ENCODE measurements around the gene MTMR2.

Gene MTMR2

DNA sequence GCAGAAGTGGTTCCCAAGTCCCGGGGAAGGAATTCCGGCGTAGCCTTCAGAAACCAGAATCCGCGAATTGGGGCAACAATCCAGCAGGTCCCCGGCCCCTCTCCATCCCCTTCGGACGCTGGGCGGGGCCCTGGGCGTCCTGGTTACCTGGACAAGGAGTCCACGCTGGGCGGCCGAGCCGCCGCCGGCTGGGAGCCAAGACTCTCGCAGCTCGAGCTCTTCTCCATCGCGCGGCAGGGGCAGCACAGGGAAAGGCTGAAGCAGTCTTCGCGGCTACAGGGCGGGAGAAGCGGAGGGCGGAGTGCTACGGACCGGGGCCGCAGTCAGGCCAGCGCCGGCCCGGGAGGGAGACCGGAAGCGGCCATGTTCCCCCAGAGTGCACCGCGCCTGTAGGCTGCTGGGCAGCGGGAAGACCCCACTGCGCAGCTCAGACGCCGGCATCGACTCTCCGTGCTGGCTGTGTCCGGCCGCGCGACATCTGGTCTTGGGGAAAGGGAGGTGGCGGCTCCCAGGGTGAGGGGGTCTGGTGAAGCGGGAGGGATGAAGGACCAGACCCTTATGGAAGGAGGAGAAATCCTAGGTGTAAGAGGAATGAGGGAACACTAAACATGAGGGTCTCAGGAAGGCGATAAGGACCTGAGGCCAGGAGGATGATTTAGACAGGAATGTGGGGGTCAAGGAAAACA lies at the start of gene MTMR2:
MTMR2 (minus strand) TSS at position 380 of the 686 bp plus-strand sequence; CDS start at position 227, 153 bp downstream.
- no peak for DNase-seq

DNA sequence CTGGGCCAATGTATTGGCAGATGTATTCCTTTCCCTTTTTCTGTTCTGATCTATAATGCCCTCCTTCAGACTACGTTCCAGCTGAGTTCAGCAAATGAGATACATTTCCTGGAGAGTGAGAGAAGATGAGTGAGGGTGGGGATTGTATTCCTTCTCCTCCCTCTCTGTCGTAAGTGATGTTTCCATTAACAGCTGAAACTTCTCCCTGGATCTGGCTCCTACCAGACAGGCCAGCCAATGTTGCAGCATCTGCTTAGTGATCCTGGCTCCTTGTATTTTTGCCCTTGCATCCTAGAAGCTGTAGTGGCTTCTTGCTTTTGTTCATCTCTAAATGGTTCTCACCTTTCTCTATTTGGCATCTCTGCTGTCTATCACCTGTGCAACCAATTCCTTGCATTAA lies 48.2 kb upstream of the MTMR2 start:
- DNase-seq, result no peak

DNA sequence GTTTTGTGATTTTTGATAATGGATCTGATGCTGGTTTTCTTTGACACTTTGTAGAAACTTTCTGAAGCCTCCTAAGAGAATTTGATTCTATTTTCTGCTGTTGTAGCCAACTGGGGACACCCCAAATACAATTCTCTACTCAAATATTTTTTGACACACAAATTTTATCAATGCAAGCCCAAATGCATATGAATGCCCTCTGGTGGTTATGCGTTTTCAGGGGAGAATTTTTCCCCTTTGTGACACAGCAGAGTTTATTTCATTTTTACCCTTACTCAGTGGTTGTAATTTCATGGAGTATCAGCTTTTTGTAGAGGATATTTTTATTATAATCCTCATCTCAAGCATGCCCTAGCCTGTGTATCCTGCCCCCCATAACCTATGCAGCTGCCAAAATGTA lies 44.7 kb upstream of the MTMR2 start:
- DNase-seq, result no peak

DNA sequence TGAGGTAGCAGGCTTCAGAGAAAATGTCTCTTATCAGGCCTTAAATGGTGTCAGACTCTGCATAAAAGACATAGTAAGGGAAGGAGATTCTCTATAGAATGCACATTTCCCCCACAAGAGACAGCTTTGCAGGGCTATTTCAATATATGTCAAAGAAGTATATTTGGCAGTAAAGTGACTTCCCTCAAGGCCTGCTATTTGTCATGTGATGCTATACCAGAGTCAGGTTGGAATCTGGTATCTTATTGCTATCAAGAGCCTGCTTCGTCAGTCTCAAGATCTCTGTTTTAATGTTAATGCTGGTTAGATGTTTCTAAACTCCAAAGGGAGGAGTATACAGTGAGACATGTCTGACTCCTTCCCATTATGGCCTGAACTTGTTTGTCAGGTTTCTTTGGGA lies 40.4 kb upstream of the MTMR2 start:
- DNase-seq, result no peak

DNA sequence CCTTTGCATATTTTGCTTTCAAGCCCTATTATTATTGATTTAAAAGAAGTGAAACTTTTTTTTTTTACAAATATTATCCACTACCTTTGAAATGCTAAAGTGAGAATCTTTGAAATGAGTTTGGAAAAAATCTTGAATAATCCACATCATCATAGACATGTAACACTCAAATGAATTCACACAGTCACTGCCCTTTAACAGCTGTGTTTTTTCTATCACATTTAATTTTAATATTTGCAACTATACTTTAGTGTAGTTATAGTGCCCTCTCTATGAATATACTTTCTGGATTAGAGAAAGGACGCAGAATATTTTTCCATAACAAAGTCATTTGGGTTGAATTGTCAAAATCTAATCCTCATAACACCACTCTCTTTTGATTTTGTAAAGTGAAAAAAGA lies 37.9 kb upstream of the MTMR2 start:
- no peak for DNase-seq

DNA sequence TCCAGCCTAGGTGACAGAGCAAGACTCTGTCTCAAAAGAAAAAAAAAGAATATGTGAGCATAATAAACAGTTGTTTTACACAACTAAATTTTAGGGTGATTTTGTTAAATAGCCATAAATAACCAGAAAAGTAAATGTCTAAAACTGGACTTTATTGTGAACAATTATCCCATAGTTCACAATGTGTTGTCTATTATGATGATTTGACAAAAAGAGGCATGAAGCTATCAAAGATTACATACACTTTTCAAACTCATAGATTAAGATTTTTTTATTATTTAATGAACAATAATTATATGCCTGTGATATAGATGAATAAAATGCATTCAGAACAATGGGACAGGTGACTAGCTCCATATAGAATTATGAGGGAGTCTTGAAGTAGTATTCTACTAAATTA lies 27.0 kb upstream of the MTMR2 start:
- no peak for DNase-seq

DNA sequence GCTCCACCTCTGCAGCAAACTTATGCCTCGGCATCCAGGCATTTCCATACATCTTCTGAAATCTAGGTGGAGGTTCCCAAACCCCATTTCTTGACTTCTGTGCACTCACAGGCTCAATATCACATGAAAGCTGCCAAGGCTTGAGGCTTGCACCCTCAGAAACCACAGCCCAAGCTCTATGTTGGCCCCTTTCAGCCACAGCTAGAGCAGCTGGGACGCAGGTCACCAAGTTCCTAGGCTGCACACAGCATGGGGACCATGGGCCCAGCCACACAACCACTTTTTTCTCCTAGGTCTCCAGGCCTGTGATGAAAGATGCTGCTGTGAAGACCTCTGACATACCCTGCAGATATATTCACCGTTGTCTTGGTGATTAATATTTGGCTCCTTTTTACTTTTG lies 24.7 kb upstream of the MTMR2 start:
- DNase-seq, result no peak

DNA sequence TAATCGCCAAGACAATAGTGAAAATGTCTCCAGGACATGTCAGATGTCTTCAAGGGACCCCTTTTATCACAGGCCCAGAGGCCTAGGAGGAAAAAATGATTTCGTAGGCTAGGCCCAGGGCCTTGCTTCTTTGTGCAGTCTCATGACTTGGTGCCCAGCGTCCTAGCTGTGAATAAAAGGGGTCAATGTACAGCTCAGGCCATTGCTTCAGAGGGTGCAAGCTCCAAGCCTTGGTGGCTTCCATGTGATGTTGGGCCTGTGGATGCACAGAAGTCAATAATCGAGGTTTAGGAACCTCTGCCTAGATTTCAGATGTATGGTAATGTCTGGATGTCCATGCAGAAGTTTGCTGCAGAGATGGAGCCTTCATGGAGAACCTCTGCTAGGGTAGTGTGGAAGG lies 20.7 kb upstream of the MTMR2 start:
- no peak for DNase-seq

DNA sequence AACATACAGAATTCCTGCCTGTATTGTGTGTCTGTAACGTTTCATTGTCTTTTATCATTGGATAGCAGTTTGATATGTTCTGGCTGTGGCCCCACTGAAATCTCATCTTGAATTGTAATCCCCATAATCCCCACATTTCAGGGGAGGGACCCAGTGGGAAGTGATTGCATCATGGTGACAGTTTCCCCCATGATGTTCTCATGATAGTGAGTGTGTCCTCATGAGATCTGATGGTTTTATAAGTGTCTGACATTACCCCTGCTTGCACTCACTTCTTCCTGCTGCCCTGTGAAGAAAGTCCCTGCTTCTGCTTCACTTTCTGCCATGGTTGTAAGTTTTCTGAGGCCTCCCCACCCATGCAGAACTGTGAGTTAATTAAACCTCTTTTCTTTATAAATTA lies 19.6 kb upstream of the MTMR2 start:
- DNase-seq, result no peak

DNA sequence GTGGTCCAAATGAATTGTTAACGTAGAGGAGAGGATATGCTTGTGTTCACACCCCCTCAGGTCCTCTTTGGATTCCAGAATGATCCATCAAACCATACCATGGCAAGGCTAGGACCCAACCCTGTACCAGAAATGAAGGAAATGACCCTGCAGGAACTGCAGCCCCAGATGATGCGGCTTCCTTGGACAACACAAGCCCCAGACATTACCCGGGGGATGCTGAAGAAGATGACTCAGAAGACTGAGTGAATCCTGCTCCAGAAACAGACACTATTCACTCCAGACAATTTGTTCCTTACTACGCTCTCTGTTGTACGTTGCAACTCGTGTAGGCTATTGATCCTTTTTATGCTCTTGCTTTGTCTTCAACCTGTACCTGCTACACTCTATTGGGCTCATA lies 15.2 kb upstream of the MTMR2 start:
- DNase-seq, result no peak

DNA sequence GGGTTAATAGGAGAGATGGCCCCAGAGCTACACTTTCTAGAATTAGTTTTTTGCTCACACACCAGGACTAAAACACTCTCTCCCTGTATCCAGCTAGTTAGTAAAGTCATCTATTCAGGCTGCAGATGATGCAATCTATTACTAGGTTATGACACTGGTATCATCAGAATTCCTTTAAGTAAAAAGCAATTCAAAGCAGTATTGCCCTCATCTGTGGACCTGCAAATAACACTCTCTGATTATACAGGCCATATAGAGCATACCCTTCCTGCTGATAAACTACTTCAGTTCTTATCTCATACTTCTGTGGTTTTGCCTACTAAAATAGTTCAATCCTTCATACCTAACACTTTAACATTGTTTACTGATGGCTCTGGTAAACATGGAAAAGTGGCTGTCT lies 13.5 kb upstream of the MTMR2 start:
- no peak for DNase-seq

DNA sequence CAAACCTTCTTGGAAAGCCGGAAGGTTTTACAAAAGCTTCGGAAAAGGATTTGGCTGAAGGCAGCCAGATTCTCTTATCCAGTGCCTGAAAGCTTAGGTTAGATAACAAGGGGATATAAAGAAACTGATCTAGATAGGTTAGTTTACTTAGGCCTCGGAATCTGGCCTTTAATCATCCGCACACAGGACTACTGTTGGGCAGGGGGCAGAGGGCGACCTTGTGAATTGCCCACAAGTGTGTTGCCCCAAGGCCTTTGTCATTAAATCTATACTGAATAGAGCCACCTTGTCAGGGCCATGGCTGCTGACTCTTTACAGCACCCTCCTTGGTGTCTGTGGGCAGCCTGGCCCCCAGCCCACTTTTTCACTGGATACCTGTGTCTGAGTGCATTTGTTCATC lies 9.7 kb upstream of the MTMR2 start:
- no peak for DNase-seq

DNA sequence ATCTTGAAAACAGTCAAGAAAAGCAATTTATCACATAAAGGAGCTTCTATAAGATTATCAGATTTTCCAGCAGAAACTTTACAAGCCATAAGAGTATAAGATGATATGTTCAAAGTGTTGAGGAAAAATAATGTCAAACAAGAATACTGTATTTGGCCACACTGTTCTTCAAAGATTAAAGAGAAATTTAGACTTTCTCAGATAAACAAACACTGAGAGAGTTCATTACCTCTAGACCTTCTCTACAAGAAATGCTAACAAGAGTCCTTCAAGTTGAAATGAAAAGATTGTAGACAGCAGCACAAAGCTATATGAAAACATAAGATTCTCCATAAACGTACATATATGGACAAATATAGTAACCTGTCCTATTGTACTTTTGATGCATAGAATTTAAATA lies 8.0 kb upstream of the MTMR2 start:
- no peak for DNase-seq

DNA sequence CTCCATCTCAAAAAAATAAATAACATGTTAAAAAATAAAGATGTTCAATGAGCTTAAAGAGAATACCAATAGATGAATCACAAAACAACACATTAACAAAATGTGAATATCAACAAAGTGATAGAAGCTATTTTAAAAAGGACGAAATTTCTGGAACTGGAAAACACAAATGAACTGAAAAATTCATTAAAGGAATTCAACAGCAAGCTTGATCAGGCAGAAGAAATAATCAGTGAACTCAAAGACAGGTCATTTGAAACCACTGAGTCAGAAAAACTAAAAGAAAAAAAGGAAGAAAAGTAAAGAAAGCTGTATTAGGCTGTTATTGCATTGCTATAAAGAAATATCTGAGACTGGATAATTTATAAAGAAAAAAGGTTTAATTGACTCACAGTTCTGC lies 7.0 kb upstream of the MTMR2 start:
- DNase-seq, result no peak

DNA sequence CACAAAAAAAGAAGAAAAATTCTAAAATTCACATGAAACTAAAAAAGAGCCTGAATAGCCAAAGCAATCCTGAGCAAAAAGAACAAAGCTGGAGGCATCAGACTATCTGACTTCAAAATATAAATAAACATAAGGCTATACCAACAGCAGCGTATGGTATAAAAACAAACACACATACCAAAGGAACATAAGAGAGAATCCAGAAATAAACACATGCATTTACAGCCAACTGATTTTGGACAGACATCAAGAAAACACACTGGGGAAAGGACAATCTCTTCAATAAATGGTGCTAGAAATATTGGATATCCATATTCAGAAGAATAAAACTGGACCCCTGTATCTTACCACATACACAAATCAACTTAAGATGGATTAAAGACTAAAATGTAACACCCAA lies 2.8 kb upstream of the MTMR2 start:
- no peak for DNase-seq

DNA sequence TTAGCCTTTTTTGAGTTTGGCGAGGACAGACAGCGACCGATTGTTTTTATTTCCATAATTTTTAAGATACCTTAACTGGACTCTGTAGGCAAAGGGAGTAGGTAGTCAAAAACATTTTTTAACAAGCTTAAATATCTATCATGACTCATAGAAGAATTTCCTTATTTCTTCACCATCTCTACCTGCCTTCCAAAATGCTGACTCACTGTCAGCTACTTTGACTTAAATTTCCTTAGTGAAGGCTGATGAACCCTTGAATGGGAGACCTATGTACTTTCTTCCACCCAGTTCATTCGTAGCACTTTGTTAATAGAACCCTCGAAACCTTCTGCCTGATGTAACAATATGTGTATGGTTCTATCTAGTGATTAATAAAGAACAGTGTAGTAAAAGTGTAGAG lies 1.1 kb upstream of the MTMR2 start:
- DNase-seq, result no peak

DNA sequence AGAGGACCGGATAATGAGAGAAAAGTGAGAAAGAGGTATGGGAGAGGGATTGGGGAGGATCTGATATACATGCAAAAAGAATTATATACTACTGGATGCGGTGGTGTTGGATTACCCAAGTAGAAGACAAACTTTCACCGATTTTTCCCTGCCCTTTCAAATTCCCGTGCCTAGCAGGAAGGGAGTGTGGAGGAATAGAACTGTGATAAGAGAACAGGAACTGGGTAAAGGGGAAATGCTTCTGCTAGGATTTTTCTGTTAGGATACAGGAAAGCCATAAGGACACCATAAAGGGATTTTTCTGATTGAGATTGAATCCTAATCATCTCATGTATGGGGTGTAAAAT lies 480 bp upstream of the MTMR2 start:
- DNase-seq, result no peak

DNA sequence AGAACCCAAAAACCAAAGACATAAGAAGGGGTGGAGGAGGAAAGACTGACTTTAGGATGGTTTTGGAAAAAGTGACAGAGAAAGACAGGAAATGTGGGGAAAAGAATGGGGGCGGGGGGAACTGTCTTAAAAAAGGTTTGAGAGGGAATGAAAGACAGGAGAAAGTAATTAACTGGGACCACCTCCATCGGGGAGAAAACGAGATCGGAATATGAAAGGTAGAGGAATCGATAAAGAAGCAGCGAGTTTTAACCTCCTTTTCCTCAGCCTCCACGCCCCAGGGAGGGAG lies 524 bp downstream of the MTMR2 start:
- no peak for DNase-seq

DNA sequence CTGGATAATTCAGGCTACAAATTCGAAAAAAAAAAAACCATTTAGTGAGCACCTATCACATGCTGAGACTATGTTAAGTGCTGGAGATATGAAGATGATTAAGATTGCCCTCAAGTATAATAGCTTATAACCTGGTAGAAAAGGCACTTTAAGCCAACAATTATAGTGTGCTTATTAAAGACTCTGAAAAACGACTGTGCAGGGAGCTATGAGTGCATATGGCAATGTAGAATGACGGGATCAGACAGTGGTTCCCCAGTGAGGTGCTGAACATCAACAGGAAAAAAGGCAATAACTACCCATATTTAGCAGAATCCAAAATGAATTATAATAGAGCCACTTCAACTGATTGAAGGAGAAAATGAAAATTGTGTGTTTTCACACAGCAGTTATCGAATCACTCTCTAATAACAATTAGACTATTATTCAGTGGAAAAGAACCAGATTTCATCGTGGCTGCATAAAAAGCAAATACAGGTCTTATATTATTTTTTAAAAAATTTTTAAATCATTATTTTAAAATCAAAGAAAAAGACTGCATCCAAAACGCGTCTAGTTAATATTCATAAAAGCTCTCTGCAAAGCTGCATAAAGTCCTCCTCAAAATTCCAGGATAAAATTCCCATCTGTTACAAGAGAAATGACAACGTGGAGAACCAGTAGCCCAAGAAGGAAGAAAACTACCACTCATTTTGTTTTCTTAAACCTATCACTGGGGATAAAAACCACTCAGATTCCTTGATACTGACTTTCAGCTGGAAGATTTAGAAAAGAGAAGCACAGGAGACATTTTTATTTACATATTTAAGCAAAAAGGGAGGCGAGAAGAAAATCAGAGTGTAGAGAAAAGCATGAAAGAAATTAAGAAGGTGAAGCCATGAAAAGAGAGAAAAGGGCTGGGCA lies 1.1 kb downstream of the MTMR2 start:
- no peak for DNase-seq

DNA sequence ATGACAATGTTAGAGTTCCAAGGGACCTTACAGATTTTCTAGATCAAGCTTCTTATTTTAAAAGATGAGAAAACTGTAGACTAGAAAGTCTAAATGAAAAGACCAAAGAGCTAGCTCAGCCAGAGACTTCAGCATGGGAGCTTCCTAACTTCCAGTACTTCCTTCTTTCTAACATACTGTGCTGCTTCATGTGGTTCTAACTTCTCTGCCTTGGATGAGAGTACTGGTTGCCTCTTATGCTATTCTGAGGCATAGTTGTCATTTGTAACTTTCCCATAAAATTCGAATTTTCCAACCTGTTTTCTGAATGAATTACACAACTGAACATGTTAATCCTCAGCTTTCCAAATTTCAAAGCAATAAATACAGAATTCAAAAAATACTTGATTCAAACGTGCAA lies 1.8 kb downstream of the MTMR2 start:
- no peak for DNase-seq

DNA sequence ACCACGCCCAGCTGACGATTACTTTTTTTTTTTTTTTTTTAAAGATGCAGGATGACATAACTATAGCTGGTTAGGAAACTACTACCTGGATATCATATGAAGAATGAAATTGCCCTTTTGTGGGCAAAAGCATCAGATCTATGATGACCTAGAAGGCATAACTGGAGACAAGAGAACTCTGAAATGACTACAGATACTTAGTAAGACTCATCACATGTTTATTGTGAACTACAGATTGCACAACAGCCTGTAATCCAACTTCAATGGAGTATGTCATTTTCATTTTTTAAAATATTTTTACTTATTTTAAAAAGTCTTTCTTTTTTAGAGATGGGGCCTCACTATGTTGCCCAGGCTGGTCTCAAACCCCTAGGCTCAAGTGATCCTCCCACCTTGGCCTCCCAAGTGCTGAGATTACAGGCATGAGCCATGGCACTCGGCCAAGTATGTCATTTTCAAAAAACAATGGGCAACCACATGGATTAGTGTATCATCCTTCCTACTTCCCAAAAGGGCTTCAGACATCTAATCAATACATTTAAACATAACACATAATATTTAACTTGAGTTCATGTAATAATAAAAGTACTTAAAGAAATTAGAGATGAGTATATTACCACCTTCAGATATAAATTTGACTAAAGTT lies 3.3 kb downstream of the MTMR2 start:
- DNase-seq, result no peak

DNA sequence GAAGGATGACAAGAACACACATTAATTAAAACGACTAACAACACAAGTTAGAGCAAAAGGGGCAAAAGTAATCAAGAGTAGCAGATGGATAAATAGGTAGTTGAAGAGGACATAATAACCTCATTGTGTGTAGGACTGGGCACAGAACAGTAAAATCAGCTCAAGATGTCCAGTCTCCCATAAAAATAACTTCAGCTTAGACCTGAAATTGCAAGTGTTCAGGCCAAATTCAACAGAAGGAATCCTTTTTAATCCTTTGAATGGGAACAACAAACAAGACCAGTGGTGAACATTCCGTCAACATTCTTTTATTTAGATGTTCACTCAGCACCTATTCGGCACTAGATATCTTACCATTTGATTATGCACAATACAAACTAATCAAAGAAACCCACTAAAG lies 4.4 kb downstream of the MTMR2 start:
- no peak for DNase-seq

DNA sequence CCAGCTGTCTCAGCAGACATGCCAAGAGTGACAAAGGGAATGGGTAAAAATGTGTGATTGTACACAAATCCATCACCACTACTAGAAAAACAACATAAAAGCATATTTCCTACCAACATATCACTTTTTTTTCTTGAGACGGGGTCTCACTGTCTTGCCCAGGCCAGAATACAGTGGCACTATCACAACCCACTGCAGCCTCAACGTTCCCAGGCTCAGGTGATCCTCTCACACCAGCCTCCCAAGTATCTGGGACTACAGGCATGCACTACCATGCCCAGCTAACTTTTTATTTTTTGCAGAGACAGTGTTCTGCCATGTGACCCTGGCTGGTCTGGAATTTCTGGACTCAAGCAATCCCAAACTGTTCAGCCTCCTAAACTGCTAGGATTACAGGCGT lies 5.2 kb downstream of the MTMR2 start:
- DNase-seq, result no peak

DNA sequence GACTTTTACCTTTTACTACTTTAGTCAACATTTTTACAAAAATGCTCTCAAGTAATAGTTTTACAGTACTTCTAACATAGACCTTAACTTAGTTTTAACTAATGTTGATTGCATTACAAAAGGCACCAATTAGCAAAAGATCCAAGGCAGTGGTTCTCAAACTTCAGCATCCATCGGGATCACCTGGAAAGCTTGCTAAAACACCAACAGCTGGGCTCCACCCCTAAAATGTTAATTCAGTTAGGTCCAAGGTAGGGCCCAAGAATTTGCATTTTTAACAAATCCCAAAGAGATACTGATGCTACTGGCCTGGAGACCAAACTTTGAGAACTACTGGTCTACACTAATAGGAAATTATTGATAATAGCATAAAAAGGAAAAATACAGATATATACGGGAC lies 5.9 kb downstream of the MTMR2 start:
- DNase-seq, result no peak
